ENCODE measurements around the gene TLR6. TPM values are rescaled to one million over a fixed set of nuclear protein-coding genes. Genes with fewer than 3 reads are reported as not detected.
A peak's percentile ranks its signal among the peaks of the same experiment; 100 is the strongest.

Gene TLR6, protein sequence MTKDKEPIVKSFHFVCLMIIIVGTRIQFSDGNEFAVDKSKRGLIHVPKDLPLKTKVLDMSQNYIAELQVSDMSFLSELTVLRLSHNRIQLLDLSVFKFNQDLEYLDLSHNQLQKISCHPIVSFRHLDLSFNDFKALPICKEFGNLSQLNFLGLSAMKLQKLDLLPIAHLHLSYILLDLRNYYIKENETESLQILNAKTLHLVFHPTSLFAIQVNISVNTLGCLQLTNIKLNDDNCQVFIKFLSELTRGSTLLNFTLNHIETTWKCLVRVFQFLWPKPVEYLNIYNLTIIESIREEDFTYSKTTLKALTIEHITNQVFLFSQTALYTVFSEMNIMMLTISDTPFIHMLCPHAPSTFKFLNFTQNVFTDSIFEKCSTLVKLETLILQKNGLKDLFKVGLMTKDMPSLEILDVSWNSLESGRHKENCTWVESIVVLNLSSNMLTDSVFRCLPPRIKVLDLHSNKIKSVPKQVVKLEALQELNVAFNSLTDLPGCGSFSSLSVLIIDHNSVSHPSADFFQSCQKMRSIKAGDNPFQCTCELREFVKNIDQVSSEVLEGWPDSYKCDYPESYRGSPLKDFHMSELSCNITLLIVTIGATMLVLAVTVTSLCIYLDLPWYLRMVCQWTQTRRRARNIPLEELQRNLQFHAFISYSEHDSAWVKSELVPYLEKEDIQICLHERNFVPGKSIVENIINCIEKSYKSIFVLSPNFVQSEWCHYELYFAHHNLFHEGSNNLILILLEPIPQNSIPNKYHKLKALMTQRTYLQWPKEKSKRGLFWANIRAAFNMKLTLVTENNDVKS
- total RNA-seq, result 1.3 and 1.7 TPM in 2 replicates

DNA sequence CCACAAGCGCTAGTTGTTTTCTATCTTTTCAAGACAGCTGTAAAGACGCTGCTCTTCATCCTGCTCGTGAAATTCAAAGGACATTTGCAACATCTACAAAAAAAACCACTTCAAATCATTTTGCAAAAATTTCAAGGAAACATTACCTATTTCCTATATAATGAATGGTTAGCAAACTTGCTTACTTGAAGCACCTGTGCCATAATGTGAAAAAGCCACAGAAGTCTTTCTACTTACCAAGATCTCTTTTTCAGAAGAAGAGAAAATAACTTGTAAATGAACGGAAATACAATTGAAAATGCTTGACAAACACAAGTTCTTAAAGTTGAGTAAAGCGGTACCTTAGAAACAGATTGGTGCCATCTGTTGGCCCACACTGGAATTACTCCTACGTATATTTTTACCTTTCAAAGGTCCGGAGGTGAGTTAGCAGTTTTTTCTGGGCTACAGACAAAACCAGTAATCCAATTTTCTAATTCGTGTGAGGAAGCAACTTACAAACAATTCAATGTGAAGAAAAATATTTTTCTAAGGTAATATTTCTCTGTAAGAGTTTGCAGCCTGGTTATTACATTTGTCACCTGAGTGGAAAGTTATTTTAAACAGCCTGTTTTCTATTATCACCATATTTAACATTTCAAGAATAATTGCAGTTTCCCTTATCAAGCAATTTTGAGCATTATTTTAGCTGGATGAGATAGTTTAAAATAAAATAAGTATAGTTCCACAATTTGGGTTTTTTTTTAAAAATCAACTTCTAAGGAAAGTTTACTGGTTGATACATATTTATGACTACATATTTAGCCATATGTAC, at the start of gene TLR6:
TSS of gene TLR6 (minus strand) at position 294 of the 814 bp plus-strand sequence. CDS start 27,344 bp downstream, outside the sequence.
- Mint-ChIP-seq H3K4me1 (ENCODE audit: low read depth) (peaks cover 50% of the 10 kb centered on the region), H3K36me3 (ENCODE audit: low read depth) (peaks cover 1% of the 10 kb centered on the region), H3K4me3 (peak within 1 kb of the TSS; percentile 88), H3K27me3 (ENCODE audit: insufficient read depth) (no peaks in the 10 kb centered on the region), H3K9me3 (no peaks in the 10 kb centered on the region), H3K27ac (peak within 1 kb of the TSS; percentile 88)
- DNase-seq (ENCODE audit: low spot score), result peak; percentile 65
- intact Hi-C loops (cut with micrococcal nuclease), result loop anchor here (1.0 to 5.0 kb wide), 14 partner anchors 11 to 964 kb away; partner anchors contain the start of genes FAM114A1, TBC1D1, TLR1 and WDR19

DNA sequence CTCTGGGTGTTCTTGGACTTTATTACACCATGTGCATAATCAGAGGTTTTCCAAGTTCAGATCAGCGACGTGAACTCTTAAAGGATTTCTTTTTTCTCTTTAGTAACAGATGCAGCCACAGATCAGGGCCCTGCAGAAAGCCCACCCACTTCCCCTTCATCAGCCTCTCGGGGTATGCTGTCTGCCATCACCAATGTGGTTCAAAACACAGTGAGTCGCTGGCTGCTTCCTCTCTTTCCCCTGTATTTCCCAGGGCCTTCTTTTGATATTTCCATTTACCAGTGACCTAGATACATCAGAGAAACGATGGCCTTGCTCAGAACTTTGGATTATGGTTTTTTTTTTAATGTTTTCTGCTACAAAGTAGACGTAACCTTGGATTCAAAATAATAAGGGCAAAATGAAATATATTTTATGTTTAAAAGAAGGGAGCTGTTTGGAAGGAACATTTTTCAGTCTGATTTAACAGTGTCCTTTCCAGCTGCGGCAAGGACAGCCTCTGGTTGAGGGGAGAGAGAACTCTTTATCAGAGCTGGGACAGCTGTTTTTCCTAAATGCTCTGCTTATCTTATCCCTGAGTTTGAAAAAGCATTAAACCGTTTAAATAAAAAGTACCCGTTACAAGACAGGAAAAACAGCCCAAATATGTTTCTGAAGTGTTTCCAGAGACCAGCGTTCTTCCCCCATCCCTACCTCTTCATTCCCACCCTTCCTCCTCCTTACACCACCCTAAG, 49.2 kb upstream of the TLR6 start:
- H3K36me3 Mint-ChIP-seq (ENCODE audit: low read depth), result no peaks in the 10 kb centered on the region
- intact Hi-C loops (cut with micrococcal nuclease), result no loop called here
- H3K4me1 Mint-ChIP-seq (ENCODE audit: low read depth), result peaks cover 35% of the 10 kb centered on the region
- H3K27me3 Mint-ChIP-seq (ENCODE audit: insufficient read depth), result peaks cover 6% of the 10 kb centered on the region
- H3K4me3 Mint-ChIP-seq, result no peak overlapping the region
- no peaks in the 10 kb centered on the region for H3K9me3 Mint-ChIP-seq
- no peak for DNase-seq (ENCODE audit: low spot score)
- H3K27ac Mint-ChIP-seq, result no peak overlapping the region

DNA sequence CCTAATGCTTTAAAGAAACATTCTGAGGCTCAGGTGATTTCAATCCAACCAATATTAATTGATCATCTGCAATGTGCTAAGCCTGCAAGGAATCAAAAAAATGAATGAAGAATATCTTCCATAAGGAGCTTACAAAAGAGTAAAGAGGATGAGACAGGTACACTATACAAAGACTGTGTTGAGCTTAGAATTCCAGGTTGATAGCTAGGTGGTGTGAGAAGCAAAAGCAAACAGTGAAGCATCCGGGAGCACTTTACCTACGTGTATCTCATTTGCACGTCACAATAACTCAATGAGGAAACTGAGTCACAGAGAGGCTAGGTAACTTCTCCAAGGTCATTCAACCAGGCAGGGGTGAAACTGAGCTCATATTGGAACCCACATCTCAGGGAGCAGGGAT, 48.1 kb upstream of the TLR6 start:
- H3K27ac Mint-ChIP-seq, result no peak overlapping the region
- no peak for DNase-seq (ENCODE audit: low spot score)
- H3K4me1 Mint-ChIP-seq (ENCODE audit: low read depth), result peaks cover 35% of the 10 kb centered on the region
- no peak overlapping the region for H3K4me3 Mint-ChIP-seq
- H3K36me3 Mint-ChIP-seq (ENCODE audit: low read depth), result no peaks in the 10 kb centered on the region
- peaks cover 10% of the 10 kb centered on the region for H3K27me3 Mint-ChIP-seq (ENCODE audit: insufficient read depth)
- intact Hi-C loops (cut with micrococcal nuclease), result loop anchor here (5.0 kb wide), 1 partner anchor 553 kb away; the partner anchor contains the start of genes LIAS and RPL9
- no peaks in the 10 kb centered on the region for H3K9me3 Mint-ChIP-seq

DNA sequence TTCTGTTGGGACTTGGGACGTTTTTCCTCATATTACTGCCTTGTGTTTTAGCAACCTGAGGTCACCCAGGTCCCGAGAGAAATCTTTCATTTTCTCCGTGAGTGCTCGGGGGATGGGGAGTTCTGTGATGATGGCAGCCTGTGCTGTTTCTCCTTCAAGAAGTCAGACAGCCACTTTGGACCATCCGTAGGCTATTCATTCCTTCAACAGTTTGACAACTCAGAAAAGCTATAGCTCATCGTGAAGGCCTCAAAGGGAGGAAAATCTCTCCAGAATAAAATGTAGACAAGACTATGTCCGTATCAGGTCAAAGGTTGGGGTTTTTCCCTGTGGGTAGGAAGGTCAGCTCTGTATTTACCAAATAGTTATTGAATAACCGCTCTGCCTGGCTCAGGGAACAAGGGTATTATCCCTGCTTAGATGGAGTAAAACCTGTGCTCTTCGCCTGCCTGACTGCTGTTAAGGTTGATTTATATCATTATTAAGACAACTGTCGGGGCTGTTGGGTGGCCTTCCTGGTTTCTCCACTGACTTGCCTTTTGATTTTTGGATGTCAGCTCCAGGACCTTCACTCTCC, 47.6 kb upstream of the TLR6 start:
- intact Hi-C loops (cut with micrococcal nuclease), result loop anchor here (5.0 kb wide), 1 partner anchor 553 kb away; the partner anchor contains the start of genes LIAS and RPL9
- H3K9me3 Mint-ChIP-seq, result no peaks in the 10 kb centered on the region
- H3K27me3 Mint-ChIP-seq (ENCODE audit: insufficient read depth), result peaks cover 10% of the 10 kb centered on the region
- H3K27ac Mint-ChIP-seq, result no peak overlapping the region
- peaks cover 35% of the 10 kb centered on the region for H3K4me1 Mint-ChIP-seq (ENCODE audit: low read depth)
- no peak overlapping the region for H3K4me3 Mint-ChIP-seq
- no peak for DNase-seq (ENCODE audit: low spot score)
- no peaks in the 10 kb centered on the region for H3K36me3 Mint-ChIP-seq (ENCODE audit: low read depth)

DNA sequence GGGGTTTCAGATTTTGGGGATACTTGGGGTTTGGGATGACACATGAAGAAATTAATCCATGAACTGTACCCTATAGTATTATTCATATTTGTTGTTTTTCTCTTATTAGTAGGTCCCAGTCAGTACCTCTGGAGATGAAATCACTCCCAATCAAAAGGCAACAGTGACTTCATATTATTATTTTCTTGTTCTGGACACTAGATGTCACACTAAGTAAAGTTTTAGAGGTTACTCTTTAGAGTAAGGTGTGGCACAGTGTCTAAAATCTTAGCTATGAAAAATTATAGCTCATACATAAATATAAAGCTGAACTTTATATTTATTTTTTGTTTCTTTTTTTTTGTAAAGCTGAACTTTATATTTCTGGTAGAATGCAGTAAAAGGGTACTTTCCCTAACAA, 46.1 kb upstream of the TLR6 start:
- H3K9me3 Mint-ChIP-seq, result no peaks in the 10 kb centered on the region
- peaks cover 35% of the 10 kb centered on the region for H3K4me1 Mint-ChIP-seq (ENCODE audit: low read depth)
- no peak overlapping the region for H3K4me3 Mint-ChIP-seq
- H3K36me3 Mint-ChIP-seq (ENCODE audit: low read depth), result no peaks in the 10 kb centered on the region
- no peak overlapping the region for H3K27ac Mint-ChIP-seq
- no peak for DNase-seq (ENCODE audit: low spot score)
- intact Hi-C loops (cut with micrococcal nuclease), result loop anchor here (1.0 to 5.0 kb wide), 6 partner anchors 78 to 555 kb away; partner anchors contain the start of genes LIAS, RPL9 and TMEM156
- peaks cover 10% of the 10 kb centered on the region for H3K27me3 Mint-ChIP-seq (ENCODE audit: insufficient read depth)

DNA sequence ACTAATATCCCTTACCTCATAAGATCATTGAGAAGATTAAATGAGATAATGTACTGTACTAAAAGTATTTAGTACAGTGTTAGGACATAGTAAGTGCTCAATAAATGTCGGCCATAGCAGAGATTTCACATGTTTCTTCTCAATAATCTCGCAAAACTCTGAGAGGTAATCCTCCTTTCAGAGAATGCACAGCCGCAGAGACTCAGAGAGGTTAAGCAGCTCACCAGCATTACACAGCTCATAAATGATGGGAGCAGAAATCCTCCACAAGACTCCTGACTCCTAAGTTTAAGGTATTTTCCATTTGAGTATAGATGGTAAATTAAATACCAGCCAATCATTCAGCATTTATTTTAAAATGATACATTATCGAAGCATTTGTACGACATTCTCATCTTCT, 45.6 kb upstream of the TLR6 start:
- intact Hi-C loops (cut with micrococcal nuclease), result loop anchor here (1.0 to 5.0 kb wide), 6 partner anchors 79 to 555 kb away; partner anchors contain the start of genes LIAS, RPL9 and TMEM156
- DNase-seq (ENCODE audit: low spot score), result no peak
- no peak overlapping the region for H3K4me3 Mint-ChIP-seq
- H3K36me3 Mint-ChIP-seq (ENCODE audit: low read depth), result no peaks in the 10 kb centered on the region
- no peaks in the 10 kb centered on the region for H3K9me3 Mint-ChIP-seq
- peaks cover 35% of the 10 kb centered on the region for H3K4me1 Mint-ChIP-seq (ENCODE audit: low read depth)
- peaks cover 10% of the 10 kb centered on the region for H3K27me3 Mint-ChIP-seq (ENCODE audit: insufficient read depth)
- no peak overlapping the region for H3K27ac Mint-ChIP-seq

DNA sequence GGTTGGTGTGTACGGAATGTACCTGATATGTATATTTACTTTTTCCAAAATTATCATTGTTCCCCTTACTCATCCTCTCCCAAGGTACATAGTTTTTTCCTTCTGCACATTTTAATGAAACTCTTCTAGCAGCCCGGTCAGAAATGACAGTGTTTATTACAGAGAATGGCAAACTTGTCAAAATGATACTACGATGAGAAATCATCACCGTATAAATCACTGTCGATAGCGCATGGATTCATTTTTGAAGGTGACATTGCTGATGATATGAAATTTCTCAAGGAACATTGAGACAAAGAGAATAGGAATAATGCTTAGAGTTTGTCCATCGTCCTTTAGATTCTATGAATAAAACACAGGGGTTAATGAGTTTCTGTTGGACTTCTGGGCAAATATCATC, 41.6 kb upstream of the TLR6 start:
- H3K36me3 Mint-ChIP-seq (ENCODE audit: low read depth), result no peaks in the 10 kb centered on the region
- no peak overlapping the region for H3K4me3 Mint-ChIP-seq
- H3K9me3 Mint-ChIP-seq, result no peaks in the 10 kb centered on the region
- H3K27me3 Mint-ChIP-seq (ENCODE audit: insufficient read depth), result peaks cover 10% of the 10 kb centered on the region
- DNase-seq (ENCODE audit: low spot score), result no peak
- peaks cover 32% of the 10 kb centered on the region for H3K4me1 Mint-ChIP-seq (ENCODE audit: low read depth)
- intact Hi-C loops (cut with micrococcal nuclease), result no loop called here
- no peak overlapping the region for H3K27ac Mint-ChIP-seq

DNA sequence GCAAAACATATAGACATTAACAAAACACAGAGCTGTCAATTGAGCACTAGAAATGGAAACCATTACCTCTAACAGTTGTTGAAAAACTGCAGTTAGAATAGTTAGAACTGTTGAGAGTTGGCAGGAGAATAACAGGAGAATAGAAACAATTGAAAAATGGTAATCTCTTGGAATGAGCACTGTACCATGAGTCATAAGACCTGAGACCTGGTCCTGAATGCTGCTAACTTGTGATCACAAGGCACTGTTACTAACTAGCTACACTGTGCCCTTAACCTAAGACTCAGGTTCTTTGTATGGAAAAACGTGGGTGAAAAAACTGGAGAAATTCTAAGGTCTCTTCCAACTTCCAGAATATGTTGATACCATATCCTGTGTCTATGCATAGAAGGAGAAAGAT, 40.3 kb upstream of the TLR6 start:
- intact Hi-C loops (cut with micrococcal nuclease), result no loop called here
- Mint-ChIP-seq H3K27ac (no peak overlapping the region), H3K4me3 (no peak overlapping the region), H3K36me3 (ENCODE audit: low read depth) (no peaks in the 10 kb centered on the region), H3K4me1 (ENCODE audit: low read depth) (peaks cover 28% of the 10 kb centered on the region), H3K9me3 (no peaks in the 10 kb centered on the region), H3K27me3 (ENCODE audit: insufficient read depth) (peaks cover 7% of the 10 kb centered on the region)
- no peak for DNase-seq (ENCODE audit: low spot score)

DNA sequence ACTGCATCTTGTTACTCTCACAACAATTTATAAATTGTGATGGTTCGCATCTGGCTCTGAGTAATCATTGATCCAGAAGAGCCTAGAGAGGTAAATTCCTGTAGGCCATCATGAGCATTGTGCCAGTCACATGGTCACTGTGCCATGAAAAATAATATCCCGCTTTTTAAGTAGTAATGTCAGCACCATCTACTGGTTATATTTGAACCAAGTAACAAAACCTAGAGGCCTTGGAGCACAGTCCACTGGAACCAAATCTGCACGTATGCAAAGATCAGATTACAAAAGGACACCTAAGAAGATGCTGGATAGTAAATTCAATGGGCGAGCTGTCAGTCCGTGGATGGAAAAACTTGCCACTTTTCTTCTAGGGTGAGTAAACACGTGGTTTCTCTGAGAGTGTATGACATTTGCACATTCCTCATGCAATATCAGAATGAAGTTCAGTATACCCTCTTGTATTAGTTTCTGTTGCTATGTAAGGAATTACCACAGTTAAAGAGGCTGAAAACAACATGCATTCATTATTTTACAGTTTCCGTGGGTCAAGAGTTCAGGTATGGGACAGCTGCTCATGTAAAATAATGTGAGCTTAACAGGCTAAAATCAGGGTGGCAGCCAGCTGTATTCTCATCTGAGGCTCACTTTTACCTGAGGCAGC, 37.8 kb upstream of the TLR6 start:
- H3K4me3 Mint-ChIP-seq, result no peak overlapping the region
- H3K9me3 Mint-ChIP-seq, result peaks cover 4% of the 10 kb centered on the region
- peaks cover 2% of the 10 kb centered on the region for H3K36me3 Mint-ChIP-seq (ENCODE audit: low read depth)
- DNase-seq (ENCODE audit: low spot score), result no peak
- intact Hi-C loops (cut with micrococcal nuclease), result loop anchor here (1.0 kb wide), 1 partner anchor 135 kb away; no protein-coding TSS in a partner anchor
- H3K27ac Mint-ChIP-seq, result peak overlapping the region; percentile 81
- peaks cover 41% of the 10 kb centered on the region for H3K4me1 Mint-ChIP-seq (ENCODE audit: low read depth)
- no peaks in the 10 kb centered on the region for H3K27me3 Mint-ChIP-seq (ENCODE audit: insufficient read depth)

DNA sequence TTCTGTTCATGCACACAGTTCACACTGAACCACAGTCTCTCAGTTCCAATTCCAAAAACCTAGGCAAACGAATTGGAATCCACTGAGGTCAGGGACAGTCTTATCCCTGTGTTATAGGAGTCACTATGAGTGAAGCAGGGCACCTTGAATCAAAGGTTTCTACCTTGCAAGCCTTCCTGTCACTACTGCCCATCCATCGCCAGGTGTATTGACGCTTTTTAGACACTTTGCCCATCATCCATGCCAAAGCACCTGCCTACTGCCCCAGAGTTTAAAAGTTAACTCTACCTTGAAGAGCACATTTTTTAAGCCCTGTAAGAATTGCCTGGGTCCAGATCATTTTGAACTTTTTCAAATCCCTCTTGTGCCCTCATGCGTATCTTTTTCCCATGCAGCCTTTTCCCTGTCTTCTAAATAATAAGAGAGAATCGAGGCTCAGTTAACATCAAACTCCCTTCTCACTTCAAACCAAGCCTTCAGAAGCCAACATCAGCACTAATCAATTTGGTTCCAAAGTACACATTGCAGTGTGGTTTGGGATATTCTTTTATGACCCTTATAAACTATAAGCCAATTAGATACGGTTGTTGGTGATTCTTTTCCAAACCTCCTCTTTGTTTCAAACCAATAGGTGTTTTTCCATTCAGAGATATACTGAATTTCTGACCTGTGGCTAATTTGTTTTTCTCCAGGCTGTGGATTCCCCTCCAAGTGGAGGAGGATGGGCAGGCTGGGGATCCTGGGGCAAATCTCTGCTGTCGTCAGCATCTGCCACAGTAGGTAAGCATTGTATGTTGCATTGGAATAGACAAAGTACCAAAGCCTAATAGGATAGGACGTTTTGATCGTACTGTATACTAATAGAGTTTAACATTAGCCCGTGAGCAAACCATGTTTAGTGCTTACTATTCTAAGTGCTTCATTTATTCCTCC, 34.7 kb upstream of the TLR6 start:
- Mint-ChIP-seq H3K4me3 (no peak overlapping the region), H3K27me3 (ENCODE audit: insufficient read depth) (no peaks in the 10 kb centered on the region), H3K4me1 (ENCODE audit: low read depth) (peaks cover 55% of the 10 kb centered on the region), H3K9me3 (peaks cover 4% of the 10 kb centered on the region), H3K27ac (no peak overlapping the region), H3K36me3 (ENCODE audit: low read depth) (peaks cover 6% of the 10 kb centered on the region)
- intact Hi-C loops (cut with micrococcal nuclease), result no loop called here
- no peak for DNase-seq (ENCODE audit: low spot score)
